Gastrocnemius medialis (tissue), 4 donors: Measurements from ENCODE around the gene PPP1R37. TPM values are rescaled to one million over a fixed set of nuclear protein-coding genes. Genes with fewer than 3 reads are reported as not detected.

Experiments used
- ATAC-seq, 2 donors: fragments of 150-250 bp; one replicate each; pipeline ENCODE4 v1.9.1; 2016
- DNase-seq, 2 donors: peaks; one replicate each; pipeline ENCODE4 v3.0.0-alpha.2; 2019
- H3K27ac ChIP-seq, 4 donors: fragments of 200-600 bp; sonication (generic); 1 replicate in 1 of 4; 2 replicates in 3 of 4; pipeline ENCODE4 v1.5.1; 2016 to 2018; ENCODE audit warnings: mild to moderate bottlenecking in 2 of 4, moderate library complexity in 1 of 4
- H3K27me3 ChIP-seq, 3 donors: fragments of 200-600 bp; sonication (generic) in 2 of 3; 1 replicate in 1 of 3; 2 replicates in 2 of 3; pipeline versions ENCODE4 v1.5.1 to v1.6.0; 2016 to 2019; ENCODE audit warnings: mild to moderate bottlenecking in 1 of 3, moderate library complexity in 1 of 3
- H3K36me3 ChIP-seq, 2 donors: fragments of 200-600 bp; sonication (generic) in 1 of 2; one replicate each; pipeline ENCODE4 v1.5.1; 2017 to 2018
- H3K4me1 ChIP-seq, 2 donors: fragments of 200-600 bp; sonication (generic) in 1 of 2; one replicate each; pipeline ENCODE4 v1.5.1; 2016 to 2017; ENCODE audit warnings: mild to moderate bottlenecking in 2 of 2
- H3K4me3 ChIP-seq, 4 donors: fragments of 200-600 bp; sonication (generic) in 3 of 4; 1 replicate in 1 of 4; 2 replicates in 3 of 4; pipeline ENCODE4 v1.5.1; 2016 to 2019; ENCODE audit warnings: mild to moderate bottlenecking in 2 of 4
- H3K9me3 ChIP-seq, 3 donors: fragments of 200-600 bp; sonication (generic) in 2 of 3; 1 replicate in 1 of 3; 2 replicates in 2 of 3; pipeline ENCODE4 v1.5.1; 2016 to 2019
- POLR2A ChIP-seq, 2 donors: fragments of 450-650 bp; IDR thresholded peaks; one replicate each; pipeline ENCODE4 v1.6.1; 2017; ENCODE audit warnings: antibody characterized with exemption in 2 of 2, mild to moderate bottlenecking in 2 of 2, moderate library complexity in 2 of 2
- in situ Hi-C, 4 donors: fragments of 200-750 bp; cut with MboI; loops; one replicate each; pipeline versions ENCODE4 v1.15.0 to v1.8.0; 2017; ENCODE audit warnings: low sequenced_read_pairs in 4 of 4
- intact Hi-C: fragments of 100-400 bp; cut with DNase I; formaldehyde crosslinking; loops from one replicate; pipeline ENCODE4 v1.15.1; 2023; ENCODE audit warnings: low total_unique reads
- total RNA-seq, 4 donors: library from RNA; depleted of rRNA; stranded (reverse); fragments of >200 nt; gene quantifications; one replicate each; pipeline versions ENCODE4 v1.1.0 to v1.2.3, GENCODE V29; 2016
- TF ChIP-seq, protein P1 (sequence below), 5 experiments: fragments of 450-650 bp in 3 of 5; fragments of 200-600 bp in 2 of 5; sonication (generic) in 2 of 5; IDR thresholded peaks in 4 of 5; conservative IDR thresholded peaks in 1 of 5; 1 replicate in 4 of 5; 2 replicates in 1 of 5; pipeline ENCODE4 v1.5.1; 2016 to 2019; ENCODE audit warnings: antibody characterized with exemption in 5 of 5, mild to moderate bottlenecking in 3 of 5, moderate library complexity in 3 of 5

PPP1R37 gene
- total RNA-seq, 4 donors from 2014 or later, result 30.5 to 51.1 (median 39.7) TPM

DNA sequence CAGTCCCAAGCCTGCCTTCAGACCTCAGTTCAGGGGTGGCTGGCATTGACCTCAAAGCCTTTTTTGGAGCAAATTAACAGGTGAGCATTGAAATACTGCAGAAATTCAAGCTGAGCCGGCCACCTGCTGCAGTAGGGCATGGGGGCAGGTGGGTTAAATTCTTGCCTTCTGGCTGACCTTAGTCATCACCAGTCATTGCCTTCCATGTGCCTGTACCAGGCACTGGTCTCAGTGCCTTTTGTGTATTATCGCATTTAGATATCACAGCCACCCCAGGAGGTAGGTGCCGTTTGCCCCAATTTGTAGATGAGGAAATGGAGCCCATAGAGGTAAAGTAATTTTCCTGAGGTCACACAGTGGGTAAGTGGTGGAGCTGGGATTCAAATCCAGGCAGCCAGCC lies 7.2 kb downstream of the PPP1R37 start:
- TF ChIP-seq, protein P1, sequence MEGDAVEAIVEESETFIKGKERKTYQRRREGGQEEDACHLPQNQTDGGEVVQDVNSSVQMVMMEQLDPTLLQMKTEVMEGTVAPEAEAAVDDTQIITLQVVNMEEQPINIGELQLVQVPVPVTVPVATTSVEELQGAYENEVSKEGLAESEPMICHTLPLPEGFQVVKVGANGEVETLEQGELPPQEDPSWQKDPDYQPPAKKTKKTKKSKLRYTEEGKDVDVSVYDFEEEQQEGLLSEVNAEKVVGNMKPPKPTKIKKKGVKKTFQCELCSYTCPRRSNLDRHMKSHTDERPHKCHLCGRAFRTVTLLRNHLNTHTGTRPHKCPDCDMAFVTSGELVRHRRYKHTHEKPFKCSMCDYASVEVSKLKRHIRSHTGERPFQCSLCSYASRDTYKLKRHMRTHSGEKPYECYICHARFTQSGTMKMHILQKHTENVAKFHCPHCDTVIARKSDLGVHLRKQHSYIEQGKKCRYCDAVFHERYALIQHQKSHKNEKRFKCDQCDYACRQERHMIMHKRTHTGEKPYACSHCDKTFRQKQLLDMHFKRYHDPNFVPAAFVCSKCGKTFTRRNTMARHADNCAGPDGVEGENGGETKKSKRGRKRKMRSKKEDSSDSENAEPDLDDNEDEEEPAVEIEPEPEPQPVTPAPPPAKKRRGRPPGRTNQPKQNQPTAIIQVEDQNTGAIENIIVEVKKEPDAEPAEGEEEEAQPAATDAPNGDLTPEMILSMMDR (IDR thresholded peaks at IDR 0.05 in 4 of 5, conservative IDR thresholded peaks at IDR 0.05 in 1 of 5), result no peak
- no peak for TF ChIP-seq POLR2A (IDR thresholded peaks at IDR 0.05)
- ATAC-seq (no peak), DNase-seq (no peak)
- Histone ChIP-seq H3K4me1 (peaks cover 60 to 84% of the 10 kb centered on the region in 2 donors), H3K27me3 (no peaks in the 10 kb centered on the region), H3K27ac (peak overlapping the region; percentile 83 to 91 (median 86)), H3K4me3 (no peak overlapping the region), H3K9me3 (no peaks in the 10 kb centered on the region), H3K36me3 (no peaks in the 10 kb centered on the region)
- intact Hi-C loops, result no loop called here
- in situ Hi-C loops, result no loop called here

DNA sequence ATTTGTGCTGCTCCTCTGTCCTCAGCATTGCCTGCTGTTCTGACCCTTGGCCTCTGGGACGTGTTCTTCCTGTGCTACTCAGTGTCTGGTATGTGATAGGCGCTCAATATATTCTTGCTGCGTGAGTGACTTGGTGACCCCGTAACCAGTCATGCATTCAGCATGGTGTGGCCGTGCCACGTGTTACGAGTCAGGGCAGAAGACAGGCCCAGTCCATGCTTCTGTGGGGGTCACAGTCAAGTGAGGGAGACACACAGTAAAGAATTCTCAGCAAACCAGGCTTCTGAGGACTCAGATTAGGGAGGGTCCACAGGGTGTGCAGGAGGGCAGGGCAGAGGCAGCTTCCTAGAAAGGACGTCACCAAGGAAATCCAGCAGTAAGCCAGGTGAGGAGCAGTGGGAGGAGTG lies 7.9 kb downstream of the PPP1R37 start:
- H3K27ac ChIP-seq, result peak overlapping the region; percentile 83 to 91 (median 86)
- intact Hi-C loops (no loop called here), in situ Hi-C loops (no loop called here)
- no peaks in the 10 kb centered on the region for H3K9me3 ChIP-seq
- H3K27me3 ChIP-seq, result no peaks in the 10 kb centered on the region
- DNase-seq, result no peak
- H3K4me3 ChIP-seq, result no peak overlapping the region
- peaks cover 56 to 77% of the 10 kb centered on the region in 2 donors for H3K4me1 ChIP-seq
- no peak for ATAC-seq
- no peaks in the 10 kb centered on the region for H3K36me3 ChIP-seq
- no peak for TF ChIP-seq POLR2A (IDR thresholded peaks at IDR 0.05)
- TF ChIP-seq, protein P1 (IDR thresholded peaks at IDR 0.05 in 4 of 5, conservative IDR thresholded peaks at IDR 0.05 in 1 of 5), result no peak

DNA sequence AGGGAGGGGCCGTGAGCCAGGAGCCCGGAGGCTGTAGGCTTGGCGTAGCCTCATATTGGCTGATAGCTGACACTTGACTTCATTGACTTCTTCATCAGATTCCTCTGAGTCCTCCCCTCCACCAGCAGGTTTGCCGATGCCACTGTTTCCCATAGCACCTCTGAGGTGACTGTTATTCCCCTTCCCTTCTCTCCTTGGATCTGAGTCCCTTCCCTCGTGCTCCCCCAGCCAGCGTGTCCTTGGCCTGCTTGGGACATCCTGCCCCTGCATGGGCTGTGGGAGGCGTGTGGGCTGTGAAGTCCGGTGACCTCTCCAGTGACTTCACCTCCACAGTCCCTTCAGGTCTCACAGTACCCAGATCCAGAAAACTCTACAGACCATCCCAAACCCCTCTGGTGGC lies 8.8 kb downstream of the PPP1R37 start:
- ATAC-seq, result no peak
- Histone ChIP-seq H3K27ac (no peak overlapping the region), H3K4me1 (peaks cover 46 to 68% of the 10 kb centered on the region in 2 donors), H3K27me3 (no peaks in the 10 kb centered on the region), H3K4me3 (no peak overlapping the region), H3K9me3 (no peaks in the 10 kb centered on the region), H3K36me3 (no peaks in the 10 kb centered on the region)
- intact Hi-C loops, result no loop called here
- TF ChIP-seq POLR2A (IDR thresholded peaks at IDR 0.05), result no peak
- TF ChIP-seq, protein P1 (IDR thresholded peaks at IDR 0.05 in 4 of 5, conservative IDR thresholded peaks at IDR 0.05 in 1 of 5), result no peak
- in situ Hi-C loops, result no loop called here
- no peak for DNase-seq

DNA sequence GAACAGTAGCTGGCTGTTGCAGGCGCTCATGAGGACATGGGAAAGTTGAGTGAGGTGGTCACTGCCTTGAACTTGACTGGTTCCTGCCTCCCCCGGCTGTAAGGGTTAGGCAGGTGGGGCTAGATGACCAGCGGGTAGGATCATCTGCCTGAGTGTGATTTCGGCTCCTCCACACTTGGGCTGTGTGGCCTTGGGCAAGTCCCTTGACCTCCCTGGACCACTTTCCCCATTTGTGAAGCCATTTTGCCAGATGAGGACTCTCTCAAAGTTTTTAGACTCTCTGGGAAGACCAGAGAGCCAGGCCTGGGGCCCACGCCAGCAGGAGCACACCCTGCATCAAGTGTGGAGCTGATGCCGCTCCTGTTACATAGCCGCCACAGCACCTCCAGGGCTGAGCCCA lies 9.5 kb downstream of the PPP1R37 start:
- no peaks in the 10 kb centered on the region for H3K27me3 ChIP-seq
- intact Hi-C loops (no loop called here), in situ Hi-C loops (no loop called here)
- no peak for DNase-seq
- ATAC-seq, result no peak
- peaks cover 40 to 61% of the 10 kb centered on the region in 2 donors for H3K4me1 ChIP-seq
- no peak overlapping the region for H3K4me3 ChIP-seq
- H3K36me3 ChIP-seq, result no peaks in the 10 kb centered on the region
- H3K27ac ChIP-seq, result no peak overlapping the region
- no peaks in the 10 kb centered on the region for H3K9me3 ChIP-seq
- TF ChIP-seq, protein P1 (IDR thresholded peaks at IDR 0.05 in 4 of 5, conservative IDR thresholded peaks at IDR 0.05 in 1 of 5), result no peak
- no peak for TF ChIP-seq POLR2A (IDR thresholded peaks at IDR 0.05)

DNA sequence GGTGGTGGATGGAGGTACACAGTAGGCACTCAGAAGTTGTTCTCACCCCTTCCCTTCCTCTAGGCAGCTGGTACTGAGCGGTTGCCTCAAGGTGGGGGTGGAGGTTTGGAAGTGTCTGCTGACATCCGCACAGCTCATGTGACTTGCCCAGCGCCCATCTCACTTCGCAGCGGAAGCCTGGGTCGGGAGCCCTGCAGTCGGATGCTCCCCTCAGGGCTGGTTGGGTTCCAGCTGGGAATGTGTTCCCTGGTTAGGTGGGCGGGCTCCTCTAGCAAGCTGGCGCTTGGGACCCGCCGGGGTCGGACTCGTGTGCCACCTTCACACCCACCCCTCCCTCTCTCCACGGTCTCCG lies 10.2 kb downstream of the PPP1R37 start:
- Histone ChIP-seq H3K4me3 (no peak overlapping the region), H3K4me1 (peaks cover 33 to 54% of the 10 kb centered on the region in 2 donors), H3K27ac (no peak overlapping the region), H3K27me3 (no peaks in the 10 kb centered on the region), H3K9me3 (no peaks in the 10 kb centered on the region), H3K36me3 (no peaks in the 10 kb centered on the region)
- ATAC-seq (no peak), DNase-seq (no peak)
- TF ChIP-seq, protein P1 (IDR thresholded peaks at IDR 0.05 in 4 of 5, conservative IDR thresholded peaks at IDR 0.05 in 1 of 5), result no peak
- no peak for TF ChIP-seq POLR2A (IDR thresholded peaks at IDR 0.05)
- intact Hi-C loops (no loop called here), in situ Hi-C loops (no loop called here)
